HepG2 (cell line): ENCODE measurements around the gene RREB1. TPM values are rescaled to one million over a fixed set of nuclear protein-coding genes. Genes with fewer than 3 reads are reported as not detected.

Source experiments
- CAMTA2 ChIP-seq: sonication (generic); formaldehyde crosslinking; IDR thresholded peaks from 2 replicates; pipeline ENCODE4 v1.4.0; 2020; ENCODE audit warnings: mild to moderate bottlenecking, missing genetic modification reagents, borderline replicate concordance
- CHD4 ChIP-seq: fragments of 200-600 bp; sonication (generic); IDR thresholded peaks from 2 replicates; pipeline ENCODE4 v1.7.0; 2017; ENCODE audit warnings: mild to moderate bottlenecking, low read length, borderline replicate concordance
- ERF ChIP-seq: IDR thresholded peaks from 2 replicates; pipeline ENCODE4 v1.6.1; 2018; ENCODE audit warnings: missing biosample characterization, missing genetic modification reagents
- HMG20A ChIP-seq: IDR thresholded peaks from 2 replicates; pipeline ENCODE4 v1.6.1; 2016; ENCODE audit warnings: borderline replicate concordance
- HNF4A ChIP-seq: sonication (generic); formaldehyde crosslinking; IDR thresholded peaks from 2 replicates; pipeline ENCODE4 v1.4.0; 2020; ENCODE audit warnings: missing genetic modification reagents
- HNF4G ChIP-seq, 2 experiments: sonication (generic) in 1 of 2; formaldehyde crosslinking in 1 of 2; IDR thresholded peaks; 2 replicates each; pipeline versions ENCODE4 v1.4.0 to v1.6.1; 2011 to 2020; ENCODE audit warnings: borderline replicate concordance in 2 of 2, low read depth in 2 of 2, mild to moderate bottlenecking in 2 of 2, low read length in 1 of 2, missing genetic modification reagents in 1 of 2, moderate library complexity in 1 of 2
- KAT7 ChIP-seq: IDR thresholded peaks from 2 replicates; pipeline ENCODE4 v1.6.1; 2018; ENCODE audit warnings: borderline replicate concordance, missing compliant biosample characterization
- MEIS1 ChIP-seq: sonication (generic); formaldehyde crosslinking; IDR thresholded peaks from 2 replicates; pipeline ENCODE4 v1.9.0; 2021; ENCODE audit warnings: mild to moderate bottlenecking, missing genetic modification reagents, moderate library complexity, borderline replicate concordance
- NFYB ChIP-seq: sonication (generic); formaldehyde crosslinking; IDR thresholded peaks from 2 replicates; pipeline ENCODE4 v1.4.0; 2020; ENCODE audit warnings: missing genetic modification reagents
- RFXANK ChIP-seq: IDR thresholded peaks from 2 replicates; pipeline ENCODE4 v1.6.1; 2016
- RNF2 ChIP-seq: fragments of 450-650 bp; conservative IDR thresholded peaks from 2 replicates; pipeline ENCODE4 v1.6.1; 2016; ENCODE audit warnings: low read depth
- SIX1 ChIP-seq: sonication (generic); formaldehyde crosslinking; IDR thresholded peaks from 2 replicates; pipeline ENCODE4 v1.4.0; 2020; ENCODE audit warnings: missing genetic modification reagents, borderline replicate concordance
- SOX5 ChIP-seq: IDR thresholded peaks from 2 replicates; pipeline ENCODE4 v1.6.1; 2016; ENCODE audit warnings: borderline replicate concordance
- SP4 ChIP-seq: sonication (generic); formaldehyde crosslinking; IDR thresholded peaks from 2 replicates; pipeline ENCODE4 v1.8.1; 2023; ENCODE audit warnings: mild to moderate bottlenecking, missing genetic modification reagents
- ZKSCAN1 ChIP-seq: fragments of 150-350 bp; IDR thresholded peaks from 2 replicates; pipeline ENCODE4 v1.6.1; 2014; ENCODE audit warnings: low read length
- ZNF292 ChIP-seq: sonication (generic); formaldehyde crosslinking; IDR thresholded peaks from 2 replicates; pipeline ENCODE4 v1.8.1; 2022; ENCODE audit warnings: mild to moderate bottlenecking, low read depth, missing genetic modification reagents, borderline replicate concordance
- ZNF619 ChIP-seq: sonication (generic); formaldehyde crosslinking; IDR thresholded peaks from 2 replicates; pipeline ENCODE4 v1.4.0; 2020; ENCODE audit warnings: mild to moderate bottlenecking, missing genetic modification reagents
- ZNF839 ChIP-seq: sonication (generic); formaldehyde crosslinking; IDR thresholded peaks from 2 replicates; pipeline ENCODE4 v1.4.0; 2020; ENCODE audit warnings: missing genetic modification reagents, mild to moderate bottlenecking, borderline replicate concordance
- ZSCAN25 ChIP-seq: sonication (generic); formaldehyde crosslinking; IDR thresholded peaks from 2 replicates; pipeline ENCODE4 v1.8.0; 2022; ENCODE audit warnings: mild to moderate bottlenecking, missing genetic modification reagents
- ZSCAN30 ChIP-seq: sonication (generic); formaldehyde crosslinking; IDR thresholded peaks from 2 replicates; pipeline ENCODE4 v1.5.0; 2020; ENCODE audit warnings: mild to moderate bottlenecking, missing genetic modification reagents
- polyA plus RNA-seq, 8 experiments: library from polyadenylated mRNA; depleted of rRNA in 3 of 8; stranded (reverse) in 7 of 8; unstranded in 1 of 8; fragments of >200 nt; fragmentation: Illumina TruSeq in 4 of 8; extraction: Trizol in 4 of 8; gene quantifications; 2 replicates each; pipeline versions ENCODE4 v1.2.1 to v1.2.3, GENCODE V29; 2011 to 2016; ENCODE audit warnings: low read depth in 4 of 8, missing spikeins in 1 of 8, mixed read lengths in 1 of 8; ENCODE audit not compliant: insufficient read depth in 1 of 8
- total RNA-seq, 5 experiments: library from RNA; depleted of rRNA; stranded (reverse); fragments of >200 nt; fragmentation: Illumina TruSeq; extraction: Trizol; gene quantifications; 2 replicates each; pipeline ENCODE4 v1.2.3, GENCODE V29; 2016; ENCODE audit warnings: low read depth in 1 of 5
- TF ChIP-seq, protein P1 (sequence below): sonication (generic); formaldehyde crosslinking; IDR thresholded peaks from 2 replicates; pipeline ENCODE4 v1.5.0; 2020; ENCODE audit warnings: mild to moderate bottlenecking, missing genetic modification reagents, borderline replicate concordance
- TF ChIP-seq, protein P2 (sequence below): sonication (generic); formaldehyde crosslinking; IDR thresholded peaks from 2 replicates; pipeline ENCODE4 v1.4.0; 2020; ENCODE audit warnings: missing genetic modification reagents, borderline replicate concordance
- TF ChIP-seq, protein P3 (sequence below): sonication (generic); formaldehyde crosslinking; IDR thresholded peaks from 2 replicates; pipeline ENCODE4 v1.4.0; 2020; ENCODE audit warnings: mild to moderate bottlenecking, low read depth, missing genetic modification reagents

RREB1 gene
- total and polyA plus RNA-seq, 2 of the 13 experiments (the other 11 are each of a cell fraction or from before 2014, with no cell fraction given) = 6.1 to 23.2 TPM

DNA sequence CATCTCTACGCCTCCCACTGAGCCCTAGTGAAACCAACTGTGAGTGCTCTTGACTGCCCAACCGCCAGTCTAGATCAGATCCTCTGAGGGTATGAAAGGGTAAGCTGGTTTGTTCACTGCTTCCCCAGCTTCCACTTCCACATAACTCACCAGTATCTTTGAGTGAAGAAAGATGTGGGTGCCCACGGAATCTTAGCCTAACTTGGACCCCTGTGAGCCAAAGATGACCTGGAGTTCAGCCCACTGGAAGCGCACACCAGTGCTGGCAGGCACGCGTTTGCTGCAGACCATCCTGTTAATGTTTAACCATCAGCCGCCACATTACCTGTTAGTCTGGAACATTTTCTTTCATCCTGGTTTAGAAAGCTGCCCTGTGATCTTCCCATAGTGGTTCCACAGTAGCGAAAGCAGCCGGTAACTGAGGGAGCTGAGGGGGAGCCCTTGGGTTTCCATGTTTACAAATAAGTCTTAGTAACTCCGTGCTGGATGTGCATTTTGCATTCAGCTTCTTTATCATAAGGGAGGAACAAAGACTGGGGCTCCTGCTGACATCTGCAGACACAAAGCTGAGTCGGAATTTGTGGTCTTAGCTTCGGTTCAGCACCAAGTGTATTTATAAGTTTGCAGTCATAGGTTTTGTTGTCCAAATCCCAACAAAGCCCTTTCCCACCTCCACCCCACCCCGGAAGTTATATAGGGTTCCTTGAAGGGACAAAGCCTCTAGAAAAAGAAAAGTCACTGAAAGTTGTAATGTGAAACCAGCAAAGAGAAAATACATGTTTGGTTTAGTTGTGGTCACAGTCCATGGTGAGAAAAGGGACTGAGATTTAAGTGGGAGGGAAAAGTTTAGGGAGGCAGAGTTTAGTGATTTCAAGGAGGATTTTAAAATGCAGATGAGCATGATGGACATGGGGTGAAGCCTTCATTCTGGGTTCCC, 134.2 kb downstream of the RREB1 start (continued):
- TF ChIP-seq, protein P1, sequence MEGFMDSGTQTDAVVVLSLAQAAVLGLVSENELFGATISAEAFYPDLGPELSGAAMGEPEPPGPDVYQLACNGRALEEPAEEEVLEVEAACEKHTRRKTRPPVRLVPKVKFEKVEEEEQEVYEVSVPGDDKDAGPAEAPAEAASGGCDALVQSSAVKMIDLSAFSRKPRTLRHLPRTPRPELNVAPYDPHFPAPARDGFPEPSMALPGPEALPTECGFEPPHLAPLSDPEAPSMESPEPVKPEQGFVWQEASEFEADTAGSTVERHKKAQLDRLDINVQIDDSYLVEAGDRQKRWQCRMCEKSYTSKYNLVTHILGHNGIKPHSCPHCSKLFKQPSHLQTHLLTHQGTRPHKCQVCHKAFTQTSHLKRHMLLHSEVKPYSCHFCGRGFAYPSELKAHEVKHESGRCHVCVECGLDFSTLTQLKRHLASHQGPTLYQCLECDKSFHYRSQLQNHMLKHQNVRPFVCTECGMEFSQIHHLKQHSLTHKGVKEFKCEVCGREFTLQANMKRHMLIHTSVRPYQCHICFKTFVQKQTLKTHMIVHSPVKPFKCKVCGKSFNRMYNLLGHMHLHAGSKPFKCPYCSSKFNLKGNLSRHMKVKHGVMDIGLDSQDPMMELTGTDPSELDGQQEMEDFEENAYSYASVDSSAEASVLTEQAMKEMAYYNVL (CRISPR knock-in tag) = peak; percentile 57; the same call in 1 of the 2 replicates
- TF ChIP-seq, protein P2, sequence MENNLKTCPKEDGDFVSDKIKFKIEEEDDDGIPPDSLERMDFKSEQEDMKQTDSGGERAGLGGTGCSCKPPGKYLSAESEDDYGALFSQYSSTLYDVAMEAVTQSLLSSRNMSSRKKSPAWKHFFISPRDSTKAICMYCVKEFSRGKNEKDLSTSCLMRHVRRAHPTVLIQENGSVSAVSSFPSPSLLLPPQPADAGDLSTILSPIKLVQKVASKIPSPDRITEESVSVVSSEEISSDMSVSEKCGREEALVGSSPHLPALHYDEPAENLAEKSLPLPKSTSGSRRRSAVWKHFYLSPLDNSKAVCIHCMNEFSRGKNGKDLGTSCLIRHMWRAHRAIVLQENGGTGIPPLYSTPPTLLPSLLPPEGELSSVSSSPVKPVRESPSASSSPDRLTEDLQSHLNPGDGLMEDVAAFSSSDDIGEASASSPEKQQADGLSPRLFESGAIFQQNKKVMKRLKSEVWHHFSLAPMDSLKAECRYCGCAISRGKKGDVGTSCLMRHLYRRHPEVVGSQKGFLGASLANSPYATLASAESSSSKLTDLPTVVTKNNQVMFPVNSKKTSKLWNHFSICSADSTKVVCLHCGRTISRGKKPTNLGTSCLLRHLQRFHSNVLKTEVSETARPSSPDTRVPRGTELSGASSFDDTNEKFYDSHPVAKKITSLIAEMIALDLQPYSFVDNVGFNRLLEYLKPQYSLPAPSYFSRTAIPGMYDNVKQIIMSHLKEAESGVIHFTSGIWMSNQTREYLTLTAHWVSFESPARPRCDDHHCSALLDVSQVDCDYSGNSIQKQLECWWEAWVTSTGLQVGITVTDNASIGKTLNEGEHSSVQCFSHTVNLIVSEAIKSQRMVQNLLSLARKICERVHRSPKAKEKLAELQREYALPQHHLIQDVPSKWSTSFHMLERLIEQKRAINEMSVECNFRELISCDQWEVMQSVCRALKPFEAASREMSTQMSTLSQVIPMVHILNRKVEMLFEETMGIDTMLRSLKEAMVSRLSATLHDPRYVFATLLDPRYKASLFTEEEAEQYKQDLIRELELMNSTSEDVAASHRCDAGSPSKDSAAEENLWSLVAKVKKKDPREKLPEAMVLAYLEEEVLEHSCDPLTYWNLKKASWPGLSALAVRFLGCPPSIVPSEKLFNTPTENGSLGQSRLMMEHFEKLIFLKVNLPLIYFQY = no peak
- TF ChIP-seq ZSCAN30 = no peak
- TF ChIP-seq NFYB = no peak
- TF ChIP-seq ZNF619 (CRISPR knock-in tag) = no peak
- peak; percentile 70 for TF ChIP-seq HNF4A (CRISPR knock-in tag)
- TF ChIP-seq SOX5 (CRISPR knock-in tag) = peak; percentile 82
- no peak for TF ChIP-seq CAMTA2 (CRISPR knock-in tag)
- peak; percentile 9; the same call in 1 of the 2 replicates for TF ChIP-seq SIX1 (CRISPR knock-in tag)
- TF ChIP-seq RFXANK (CRISPR knock-in tag) = no peak
- no peak for TF ChIP-seq SP4 (CRISPR knock-in tag)
- TF ChIP-seq RNF2 = no peak
- peak; percentile 97; the same call in 1 of the 2 replicates for TF ChIP-seq ZNF292 (CRISPR knock-in tag)
- no peak for TF ChIP-seq MEIS1 (CRISPR knock-in tag)
- 0 out of 2 replicates have a peak, but pooled peaks have one; percentile 50 for TF ChIP-seq ERF (CRISPR knock-in tag)
- peak; percentile 62; the same call in 1 of the 2 replicates for TF ChIP-seq HMG20A (CRISPR knock-in tag)
- TF ChIP-seq ZKSCAN1 = no peak
- no peak for TF ChIP-seq ZSCAN25 (CRISPR knock-in tag)
- no peak for TF ChIP-seq KAT7 (CRISPR knock-in tag)
- no peak for TF ChIP-seq ZNF839 (CRISPR knock-in tag)
- TF ChIP-seq, protein P3, sequence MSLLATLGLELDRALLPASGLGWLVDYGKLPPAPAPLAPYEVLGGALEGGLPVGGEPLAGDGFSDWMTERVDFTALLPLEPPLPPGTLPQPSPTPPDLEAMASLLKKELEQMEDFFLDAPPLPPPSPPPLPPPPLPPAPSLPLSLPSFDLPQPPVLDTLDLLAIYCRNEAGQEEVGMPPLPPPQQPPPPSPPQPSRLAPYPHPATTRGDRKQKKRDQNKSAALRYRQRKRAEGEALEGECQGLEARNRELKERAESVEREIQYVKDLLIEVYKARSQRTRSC (CRISPR knock-in tag) = no peak
- no peak for TF ChIP-seq HNF4G (IDR thresholded peaks at IDR 0.05; ENCODE audit: borderline replicate concordance, low read depth, low read length)
- TF ChIP-seq HNF4G (CRISPR knock-in tag; IDR thresholded peaks at IDR 0.05; ENCODE audit: borderline replicate concordance, low read depth) = no peak; the same call in 1 of the 2 replicates
- no peak; the same call in 1 of the 2 replicates for TF ChIP-seq CHD4
